ENCODE measurements around the gene GBF1.

GBF1 gene

GRCh38 chr10:102400076-102400475 lies 154.7 kb downstream of the GBF1 start:
- H3K27ac ChIP-seq (ENCODE audit: low read depth, low read length): no peak overlapping the region
- no peaks in the 10 kb centered on the region for H3K9me3 ChIP-seq (ENCODE audit: control insufficient read depth in 5 of 5, low read length in 5 of 5)
- peak overlapping the region in 1 of 5 donors; percentile 68 for H3K4me3 ChIP-seq (ENCODE audit: low read depth in 1 of 5, low read length in 5 of 5)
- H3K27me3 ChIP-seq (ENCODE audit: control insufficient read depth in 5 of 5, insufficient read depth in 4 of 5, low read length in 5 of 5): no peaks in the 10 kb centered on the region
- peaks cover 3 to 37% (median 28%) of the 10 kb centered on the region in 5 donors for H3K4me1 ChIP-seq (ENCODE audit: control insufficient read depth in 5 of 5, insufficient read depth in 5 of 5, low read length in 5 of 5)
- H3K36me3 ChIP-seq (ENCODE audit: control insufficient read depth in 5 of 5, insufficient read depth in 5 of 5, low read length in 5 of 5): peaks cover 0 to 53% (median 44%) of the 10 kb centered on the region in 5 donors
- peak overlapping the region in 2 of 5 donors; percentile 43 to 68 for H3K9ac ChIP-seq (ENCODE audit: low read length in 5 of 5)

GRCh38 chr10:102400598-102401341 lies 155.4 kb downstream of the GBF1 start:
- H3K27ac ChIP-seq (ENCODE audit: low read depth, low read length): no peak overlapping the region
- H3K36me3 ChIP-seq (ENCODE audit: control insufficient read depth in 5 of 5, insufficient read depth in 5 of 5, low read length in 5 of 5): peaks cover 0 to 53% (median 44%) of the 10 kb centered on the region in 5 donors
- H3K9me3 ChIP-seq (ENCODE audit: control insufficient read depth in 5 of 5, low read length in 5 of 5): no peaks in the 10 kb centered on the region
- H3K4me1 ChIP-seq (ENCODE audit: control insufficient read depth in 5 of 5, insufficient read depth in 5 of 5, low read length in 5 of 5): peaks cover 3 to 35% (median 25%) of the 10 kb centered on the region in 5 donors
- H3K27me3 ChIP-seq (ENCODE audit: control insufficient read depth in 5 of 5, insufficient read depth in 4 of 5, low read length in 5 of 5): no peaks in the 10 kb centered on the region
- no peak overlapping the region for H3K9ac ChIP-seq (ENCODE audit: low read length in 5 of 5)
- no peak overlapping the region for H3K4me3 ChIP-seq (ENCODE audit: low read depth in 1 of 5, low read length in 5 of 5)

- Histone ChIP-seq H3K4me3 (ENCODE audit: low read depth in 1 of 5, low read length in 5 of 5) (no peak overlapping the region), H3K9me3 (ENCODE audit: control insufficient read depth in 5 of 5, low read length in 5 of 5) (no peaks in the 10 kb centered on the region), H3K27ac (ENCODE audit: low read depth, low read length) (no peak overlapping the region), H3K27me3 (ENCODE audit: control insufficient read depth in 5 of 5, insufficient read depth in 4 of 5, low read length in 5 of 5) (no peaks in the 10 kb centered on the region), H3K4me1 (ENCODE audit: control insufficient read depth in 5 of 5, insufficient read depth in 5 of 5, low read length in 5 of 5) (peaks cover 3 to 29% (median 20%) of the 10 kb centered on the region in 5 donors), H3K9ac (ENCODE audit: low read length in 5 of 5) (no peak overlapping the region), H3K36me3 (ENCODE audit: control insufficient read depth in 5 of 5, insufficient read depth in 5 of 5, low read length in 5 of 5) (peaks cover 0 to 53% (median 44%) of the 10 kb centered on the region in 5 donors)
Observed at GRCh38 chr10:102401342-102401654, 156.0 kb downstream of the GBF1 start.

GRCh38 chr10:102401735-102402511 lies 156.6 kb downstream of the GBF1 start:
- Histone ChIP-seq H3K36me3 (ENCODE audit: control insufficient read depth in 5 of 5, insufficient read depth in 5 of 5, low read length in 5 of 5) (peaks cover 0 to 49% (median 40%) of the 10 kb centered on the region in 5 donors), H3K9me3 (ENCODE audit: control insufficient read depth in 5 of 5, low read length in 5 of 5) (no peaks in the 10 kb centered on the region), H3K27ac (ENCODE audit: low read depth, low read length) (no peak overlapping the region), H3K9ac (ENCODE audit: low read length in 5 of 5) (no peak overlapping the region), H3K4me1 (ENCODE audit: control insufficient read depth in 5 of 5, insufficient read depth in 5 of 5, low read length in 5 of 5) (peaks cover 3 to 23% (median 14%) of the 10 kb centered on the region in 5 donors), H3K4me3 (ENCODE audit: low read depth in 1 of 5, low read length in 5 of 5) (no peak overlapping the region), H3K27me3 (ENCODE audit: control insufficient read depth in 5 of 5, insufficient read depth in 4 of 5, low read length in 5 of 5) (no peaks in the 10 kb centered on the region)

- peaks cover 0 to 45% (median 36%) of the 10 kb centered on the region in 5 donors for H3K36me3 ChIP-seq (ENCODE audit: control insufficient read depth in 5 of 5, insufficient read depth in 5 of 5, low read length in 5 of 5)
Observed at GRCh38 chr10:102402512-102402896, 157.2 kb downstream of the GBF1 start.

GRCh38 chr10:102403115-102403514 lies 157.8 kb downstream of the GBF1 start:
- Histone ChIP-seq H3K4me3 (ENCODE audit: low read depth in 1 of 5, low read length in 5 of 5) (no peak overlapping the region), H3K9me3 (ENCODE audit: control insufficient read depth in 5 of 5, low read length in 5 of 5) (no peaks in the 10 kb centered on the region), H3K36me3 (ENCODE audit: control insufficient read depth in 5 of 5, insufficient read depth in 5 of 5, low read length in 5 of 5) (peaks cover 0 to 39% (median 30%) of the 10 kb centered on the region in 5 donors), H3K9ac (ENCODE audit: low read length in 5 of 5) (no peak overlapping the region), H3K27ac (ENCODE audit: low read depth, low read length) (no peak overlapping the region), H3K4me1 (ENCODE audit: control insufficient read depth in 5 of 5, insufficient read depth in 5 of 5, low read length in 5 of 5) (peaks cover 3 to 20% (median 12%) of the 10 kb centered on the region in 5 donors), H3K27me3 (ENCODE audit: control insufficient read depth in 5 of 5, insufficient read depth in 4 of 5, low read length in 5 of 5) (peaks cover 6 to 10% (median 8%) of the 10 kb centered on the region in 5 donors)

More at GRCh38 chr10:102402512-102402896, 157.2 kb downstream of the GBF1 start:
- no peaks in the 10 kb centered on the region for H3K9me3 ChIP-seq (ENCODE audit: control insufficient read depth in 5 of 5, low read length in 5 of 5)
- peaks cover 0 to 4% (median 2%) of the 10 kb centered on the region in 5 donors for H3K27me3 ChIP-seq (ENCODE audit: control insufficient read depth in 5 of 5, insufficient read depth in 4 of 5, low read length in 5 of 5)
- peaks cover 3 to 20% (median 12%) of the 10 kb centered on the region in 5 donors for H3K4me1 ChIP-seq (ENCODE audit: control insufficient read depth in 5 of 5, insufficient read depth in 5 of 5, low read length in 5 of 5)
- no peak overlapping the region for H3K9ac ChIP-seq (ENCODE audit: low read length in 5 of 5)
- H3K4me3 ChIP-seq (ENCODE audit: low read depth in 1 of 5, low read length in 5 of 5): no peak overlapping the region
- no peak overlapping the region for H3K27ac ChIP-seq (ENCODE audit: low read depth, low read length)

- Histone ChIP-seq H3K36me3 (ENCODE audit: control insufficient read depth in 5 of 5, insufficient read depth in 5 of 5, low read length in 5 of 5) (peaks cover 0 to 33% (median 26%) of the 10 kb centered on the region in 5 donors), H3K9ac (ENCODE audit: low read length in 5 of 5) (no peak overlapping the region), H3K4me1 (ENCODE audit: control insufficient read depth in 5 of 5, insufficient read depth in 5 of 5, low read length in 5 of 5) (peaks cover 1 to 18% (median 13%) of the 10 kb centered on the region in 5 donors), H3K4me3 (ENCODE audit: low read depth in 1 of 5, low read length in 5 of 5) (no peak overlapping the region), H3K27ac (ENCODE audit: low read depth, low read length) (no peak overlapping the region), H3K27me3 (ENCODE audit: control insufficient read depth in 5 of 5, insufficient read depth in 4 of 5, low read length in 5 of 5) (peaks cover 14 to 21% (median 19%) of the 10 kb centered on the region in 5 donors), H3K9me3 (ENCODE audit: control insufficient read depth in 5 of 5, low read length in 5 of 5) (no peaks in the 10 kb centered on the region)
Observed at GRCh38 chr10:102404361-102405107, 159.2 kb downstream of the GBF1 start.

GRCh38 chr10:102405108-102405571 lies 159.8 kb downstream of the GBF1 start:
- no peak overlapping the region for H3K9ac ChIP-seq (ENCODE audit: low read length in 5 of 5)
- no peak overlapping the region for H3K27ac ChIP-seq (ENCODE audit: low read depth, low read length)
- peaks cover 0 to 29% (median 24%) of the 10 kb centered on the region in 5 donors for H3K36me3 ChIP-seq (ENCODE audit: control insufficient read depth in 5 of 5, insufficient read depth in 5 of 5, low read length in 5 of 5)

GRCh38 chr10:102405632-102406031 lies 160.3 kb downstream of the GBF1 start:
- Histone ChIP-seq H3K4me1 (ENCODE audit: control insufficient read depth in 5 of 5, insufficient read depth in 5 of 5, low read length in 5 of 5) (peaks cover 0 to 17% (median 13%) of the 10 kb centered on the region in 5 donors), H3K9ac (ENCODE audit: low read length in 5 of 5) (no peak overlapping the region), H3K27me3 (ENCODE audit: control insufficient read depth in 5 of 5, insufficient read depth in 4 of 5, low read length in 5 of 5) (peaks cover 24 to 32% (median 30%) of the 10 kb centered on the region in 5 donors), H3K4me3 (ENCODE audit: low read depth in 1 of 5, low read length in 5 of 5) (no peak overlapping the region), H3K27ac (ENCODE audit: low read depth, low read length) (no peak overlapping the region), H3K9me3 (ENCODE audit: control insufficient read depth in 5 of 5, low read length in 5 of 5) (no peaks in the 10 kb centered on the region), H3K36me3 (ENCODE audit: control insufficient read depth in 5 of 5, insufficient read depth in 5 of 5, low read length in 5 of 5) (peaks cover 0 to 24% (median 20%) of the 10 kb centered on the region in 5 donors)

More at GRCh38 chr10:102405108-102405571, 159.8 kb downstream of the GBF1 start:
- Histone ChIP-seq H3K9me3 (ENCODE audit: control insufficient read depth in 5 of 5, low read length in 5 of 5) (no peaks in the 10 kb centered on the region), H3K27me3 (ENCODE audit: control insufficient read depth in 5 of 5, insufficient read depth in 4 of 5, low read length in 5 of 5) (peaks cover 19 to 27% (median 25%) of the 10 kb centered on the region in 5 donors), H3K4me3 (ENCODE audit: low read depth in 1 of 5, low read length in 5 of 5) (no peak overlapping the region), H3K4me1 (ENCODE audit: control insufficient read depth in 5 of 5, insufficient read depth in 5 of 5, low read length in 5 of 5) (peaks cover 0 to 14% (median 8%) of the 10 kb centered on the region in 5 donors)

All from subcutaneous abdominal adipose tissue (tissue), 5 donors.